Measurements from ENCODE around the gene CHAD.

Gene CHAD

GRCh38 chr17:50458270-50458669 lies 10.4 kb downstream of the CHAD start:
- H3F3A ChIP-seq (ENCODE audit: insufficient read depth, low read length): no peaks in the 10 kb centered on the region
- no peak overlapping the region for H3K4me2 ChIP-seq (ENCODE audit: low read depth, low read length)
- H4K20me1 ChIP-seq (ENCODE audit: insufficient read depth, low read length): no peaks in the 10 kb centered on the region
- DNase-seq: no peak
- no peak overlapping the region for H3K4me3 ChIP-seq (ENCODE audit: low read length)
- TF ChIP-seq EZH2phosphoT487 (IDR thresholded peaks at IDR 0.05; ENCODE audit: low read length) (no peak), EZH2 (optimal IDR thresholded peaks at IDR 0.05; ENCODE audit: low read depth, low read length) (no peak)
- TF ChIP-seq, protein P1, sequence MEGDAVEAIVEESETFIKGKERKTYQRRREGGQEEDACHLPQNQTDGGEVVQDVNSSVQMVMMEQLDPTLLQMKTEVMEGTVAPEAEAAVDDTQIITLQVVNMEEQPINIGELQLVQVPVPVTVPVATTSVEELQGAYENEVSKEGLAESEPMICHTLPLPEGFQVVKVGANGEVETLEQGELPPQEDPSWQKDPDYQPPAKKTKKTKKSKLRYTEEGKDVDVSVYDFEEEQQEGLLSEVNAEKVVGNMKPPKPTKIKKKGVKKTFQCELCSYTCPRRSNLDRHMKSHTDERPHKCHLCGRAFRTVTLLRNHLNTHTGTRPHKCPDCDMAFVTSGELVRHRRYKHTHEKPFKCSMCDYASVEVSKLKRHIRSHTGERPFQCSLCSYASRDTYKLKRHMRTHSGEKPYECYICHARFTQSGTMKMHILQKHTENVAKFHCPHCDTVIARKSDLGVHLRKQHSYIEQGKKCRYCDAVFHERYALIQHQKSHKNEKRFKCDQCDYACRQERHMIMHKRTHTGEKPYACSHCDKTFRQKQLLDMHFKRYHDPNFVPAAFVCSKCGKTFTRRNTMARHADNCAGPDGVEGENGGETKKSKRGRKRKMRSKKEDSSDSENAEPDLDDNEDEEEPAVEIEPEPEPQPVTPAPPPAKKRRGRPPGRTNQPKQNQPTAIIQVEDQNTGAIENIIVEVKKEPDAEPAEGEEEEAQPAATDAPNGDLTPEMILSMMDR (IDR thresholded peaks at IDR 0.05; ENCODE audit: low read length): no peak
- no peak overlapping the region for H2AFZ ChIP-seq (ENCODE audit: low read length)
- no peaks in the 10 kb centered on the region for H3K9me3 ChIP-seq (replicated peaks; ENCODE audit: insufficient read depth, low read length)
- no peak overlapping the region for H3K27ac ChIP-seq (ENCODE audit: low read length)
- H3K27me3 ChIP-seq (replicated peaks; ENCODE audit: insufficient read depth, low read length): no peaks in the 10 kb centered on the region
- H3K9me2 ChIP-seq (replicated peaks; ENCODE audit: insufficient read depth, low read length): no peaks in the 10 kb centered on the region
- no peaks in the 10 kb centered on the region for H3K36me3 ChIP-seq (replicated peaks; ENCODE audit: insufficient read depth, low read length)
- no peaks in the 10 kb centered on the region for H3K4me1 ChIP-seq (ENCODE audit: low read length)
- H3K79me2 ChIP-seq (ENCODE audit: low read length): no peaks in the 10 kb centered on the region
- no peak overlapping the region for H3K9ac ChIP-seq (ENCODE audit: low read length)

DNA sequence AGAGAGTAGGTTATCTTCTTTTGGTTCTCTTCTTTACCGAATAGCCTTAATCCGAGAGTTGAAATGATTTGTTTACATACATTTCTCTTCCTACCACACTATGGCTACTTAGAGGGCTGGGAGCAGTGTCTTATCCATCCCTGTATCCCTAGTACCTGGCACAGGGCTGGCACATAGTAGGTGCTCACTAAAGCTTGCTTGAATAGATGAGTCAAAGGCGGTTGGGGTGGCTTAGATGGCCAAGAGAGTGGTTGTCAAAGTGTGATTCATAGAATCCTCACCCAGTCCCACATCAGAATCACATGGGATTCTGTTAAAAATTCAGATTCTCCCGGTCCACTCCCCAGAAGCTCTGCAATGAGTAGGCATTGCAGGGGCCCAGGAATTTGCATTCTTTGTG lies 11.1 kb downstream of the CHAD start:
- DNase-seq: no peak
- no peaks in the 10 kb centered on the region for H3K9me2 ChIP-seq (replicated peaks; ENCODE audit: insufficient read depth, low read length)
- TF ChIP-seq, protein P1 (IDR thresholded peaks at IDR 0.05; ENCODE audit: low read length): no peak
- TF ChIP-seq EZH2phosphoT487 (IDR thresholded peaks at IDR 0.05; ENCODE audit: low read length): no peak
- H2AFZ ChIP-seq (ENCODE audit: low read length): no peak overlapping the region
- H3K9me3 ChIP-seq (replicated peaks; ENCODE audit: insufficient read depth, low read length): no peaks in the 10 kb centered on the region
- H3K36me3 ChIP-seq (replicated peaks; ENCODE audit: insufficient read depth, low read length): no peaks in the 10 kb centered on the region
- no peaks in the 10 kb centered on the region for H3K27me3 ChIP-seq (replicated peaks; ENCODE audit: insufficient read depth, low read length)
- H3K9ac ChIP-seq (ENCODE audit: low read length): no peak overlapping the region
- no peak overlapping the region for H3K27ac ChIP-seq (ENCODE audit: low read length)
- no peaks in the 10 kb centered on the region for H3F3A ChIP-seq (ENCODE audit: insufficient read depth, low read length)
- H3K79me2 ChIP-seq (ENCODE audit: low read length): no peaks in the 10 kb centered on the region
- no peaks in the 10 kb centered on the region for H3K4me1 ChIP-seq (ENCODE audit: low read length)
- no peaks in the 10 kb centered on the region for H4K20me1 ChIP-seq (ENCODE audit: insufficient read depth, low read length)
- no peak overlapping the region for H3K4me3 ChIP-seq (ENCODE audit: low read length)
- H3K4me2 ChIP-seq (ENCODE audit: low read depth, low read length): no peak overlapping the region

DNA sequence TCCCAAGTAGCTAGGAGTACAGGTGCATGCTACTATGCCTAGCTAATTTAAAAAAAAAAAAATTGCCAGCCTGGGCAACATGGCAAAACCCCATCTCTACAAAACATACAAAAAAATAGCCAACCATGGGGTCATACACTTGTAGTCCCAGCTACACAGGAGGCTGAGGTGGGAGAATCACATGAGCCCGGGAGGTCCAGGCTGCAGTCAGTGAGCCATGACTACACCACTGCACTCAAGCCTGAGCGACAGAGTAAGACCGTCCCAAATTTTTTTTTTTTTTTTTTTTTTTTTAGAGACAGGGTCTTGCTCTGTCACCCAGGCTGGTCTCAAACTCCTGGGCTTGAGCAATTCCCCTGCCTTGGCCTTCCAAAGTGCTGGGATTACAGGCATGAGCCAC lies 14.8 kb downstream of the CHAD start:
- Histone ChIP-seq H3K27me3 (replicated peaks; ENCODE audit: insufficient read depth, low read length) (no peaks in the 10 kb centered on the region), H3K9me2 (replicated peaks; ENCODE audit: insufficient read depth, low read length) (no peaks in the 10 kb centered on the region), H4K20me1 (ENCODE audit: insufficient read depth, low read length) (no peaks in the 10 kb centered on the region), H3K9me3 (replicated peaks; ENCODE audit: insufficient read depth, low read length) (no peaks in the 10 kb centered on the region), H3K27ac (ENCODE audit: low read length) (no peak overlapping the region), H3K4me2 (ENCODE audit: low read depth, low read length) (no peak overlapping the region), H3K79me2 (ENCODE audit: low read length) (no peaks in the 10 kb centered on the region), H3F3A (ENCODE audit: insufficient read depth, low read length) (no peaks in the 10 kb centered on the region), H3K4me3 (ENCODE audit: low read length) (no peak overlapping the region), H3K4me1 (ENCODE audit: low read length) (no peaks in the 10 kb centered on the region), H3K36me3 (replicated peaks; ENCODE audit: insufficient read depth, low read length) (no peaks in the 10 kb centered on the region), H2AFZ (ENCODE audit: low read length) (no peak overlapping the region), H3K9ac (ENCODE audit: low read length) (no peak overlapping the region)
- no peak for TF ChIP-seq EZH2phosphoT487 (IDR thresholded peaks at IDR 0.05; ENCODE audit: low read length)
- no peak for TF ChIP-seq EZH2 (optimal IDR thresholded peaks at IDR 0.05; ENCODE audit: low read depth, low read length)
- TF ChIP-seq, protein P1 (IDR thresholded peaks at IDR 0.05; ENCODE audit: low read length): no peak
- no peak for DNase-seq
